ENCODE results near the gene GGT6.
A peak's percentile ranks its signal among the peaks of the same experiment; 100 is the strongest.

GGT6 gene

GRCh38 chr17:4576161-4576558 is 15.8 kb upstream of the GGT6 start:
- DNase-seq (ENCODE audit: low read depth in 2 of 2), result no peak

DNA sequence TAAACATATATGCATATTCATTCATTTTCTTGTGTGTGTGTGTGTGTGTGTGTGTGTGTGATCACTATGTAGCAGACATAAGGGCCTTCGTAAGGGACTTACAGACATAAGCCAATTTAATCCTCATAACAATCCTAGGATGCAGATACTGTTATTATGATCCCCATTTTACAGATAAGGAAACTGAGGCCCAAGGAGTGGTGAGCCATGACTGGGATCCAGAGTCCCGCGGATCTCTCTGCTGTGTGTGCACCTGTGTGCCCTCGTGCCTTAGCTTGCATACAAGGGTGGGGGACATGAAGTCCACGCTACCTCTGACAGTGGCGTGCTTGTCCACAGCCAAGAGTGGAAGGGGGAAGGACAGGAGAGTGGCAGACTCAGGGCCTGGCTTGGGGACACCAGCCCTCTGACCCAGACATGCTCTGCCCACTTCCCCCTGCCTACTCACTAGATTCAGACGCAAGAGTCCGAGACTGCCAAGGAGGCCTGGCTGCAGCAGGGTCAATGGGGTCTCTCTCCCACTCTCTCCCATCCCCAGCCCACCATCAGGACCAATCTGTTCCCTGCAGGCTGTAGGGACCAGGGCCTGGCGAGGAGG is 14.2 kb upstream of the GGT6 start:
- no peak for DNase-seq (ENCODE audit: low read depth in 2 of 2)

GRCh38 chr17:4573669-4574068 is 13.3 kb upstream of the GGT6 start:
- no peak for DNase-seq (ENCODE audit: low read depth in 2 of 2)

- no peak for DNase-seq (ENCODE audit: low read depth in 2 of 2)
Observed at GRCh38 chr17:4573115-4573514, 12.7 kb upstream of the GGT6 start.

GRCh38 chr17:4572131-4572530 is 11.8 kb upstream of the GGT6 start:
- no peak for DNase-seq (ENCODE audit: low read depth in 2 of 2)

DNA sequence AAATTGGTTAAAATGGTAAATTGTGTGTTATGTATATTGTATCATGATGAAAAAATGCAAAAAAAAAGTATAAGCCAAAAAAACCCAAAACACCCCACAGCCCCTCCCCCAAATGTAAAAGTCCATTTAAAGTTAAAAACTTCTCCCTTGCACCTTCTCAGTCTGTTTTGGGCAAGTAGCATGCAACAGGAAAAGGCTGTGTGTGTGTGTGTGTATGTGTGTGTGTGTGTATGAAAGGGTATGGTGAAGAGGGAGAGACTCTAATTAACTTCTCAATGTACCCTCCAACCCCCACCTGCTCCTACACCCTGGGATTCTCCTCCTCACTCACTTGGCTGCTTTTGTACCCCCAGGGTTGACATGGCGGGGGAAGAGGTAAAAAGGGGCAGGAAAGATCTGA is 9.2 kb upstream of the GGT6 start:
- no peak for DNase-seq (ENCODE audit: low read depth in 2 of 2)

GRCh38 chr17:4566785-4567184 is 6.4 kb upstream of the GGT6 start:
- peak in 1 of 2 experiments; percentile 22 for DNase-seq (ENCODE audit: low read depth in 2 of 2)

GRCh38 chr17:4565209-4566141 is 5.1 kb upstream of the GGT6 start:
- DNase-seq (ENCODE audit: low read depth in 2 of 2), result peak; percentile 36 to 40

- DNase-seq (ENCODE audit: low read depth in 2 of 2), result no peak
Observed at GRCh38 chr17:4562015-4562969, 1.9 kb upstream of the GGT6 start.

DNA sequence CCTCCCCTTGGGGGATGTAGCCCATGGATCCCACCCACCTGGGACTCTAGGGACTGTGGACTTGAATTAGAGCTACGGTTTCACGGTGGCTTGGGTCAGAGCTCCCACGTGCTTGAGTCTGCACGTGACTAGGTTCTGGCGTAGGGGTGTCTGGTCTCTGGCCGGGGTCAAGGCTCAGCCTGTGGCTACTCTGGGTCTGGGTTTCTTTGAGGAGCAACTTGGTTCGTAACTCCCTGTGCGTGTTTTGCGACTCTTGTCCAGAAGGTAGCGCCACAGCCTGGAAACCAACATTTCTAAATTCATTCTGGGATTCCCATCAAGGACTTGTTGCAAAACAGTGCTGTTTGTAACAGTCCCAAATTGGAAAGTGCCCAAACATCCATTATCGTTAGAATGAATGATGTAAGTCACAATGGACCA is 470 bp upstream of the GGT6 start:
- DNase-seq (ENCODE audit: low read depth in 2 of 2), result no peak

DNA sequence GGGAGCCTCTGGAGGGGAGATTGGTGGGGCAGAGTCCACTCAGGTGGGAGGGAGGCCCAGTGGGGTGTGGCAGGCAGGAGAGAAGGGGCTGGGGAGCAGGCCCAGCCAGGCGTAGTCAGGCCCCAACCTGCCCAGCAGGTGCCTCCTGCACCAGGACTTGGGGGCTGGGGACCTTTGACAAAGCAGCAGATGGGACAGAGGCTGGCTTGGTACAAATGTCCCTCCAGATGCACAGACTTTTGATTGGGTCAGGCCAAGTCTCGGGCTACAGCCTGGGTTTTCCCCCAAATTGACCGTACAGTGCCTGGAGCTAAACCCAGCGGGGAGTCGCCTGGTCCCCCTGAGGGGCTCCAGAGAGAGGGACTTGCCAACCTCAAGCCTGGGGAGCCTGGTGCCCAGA is 411 bp downstream of the GGT6 start:
- no peak for DNase-seq (ENCODE audit: low read depth in 2 of 2)

DNA sequence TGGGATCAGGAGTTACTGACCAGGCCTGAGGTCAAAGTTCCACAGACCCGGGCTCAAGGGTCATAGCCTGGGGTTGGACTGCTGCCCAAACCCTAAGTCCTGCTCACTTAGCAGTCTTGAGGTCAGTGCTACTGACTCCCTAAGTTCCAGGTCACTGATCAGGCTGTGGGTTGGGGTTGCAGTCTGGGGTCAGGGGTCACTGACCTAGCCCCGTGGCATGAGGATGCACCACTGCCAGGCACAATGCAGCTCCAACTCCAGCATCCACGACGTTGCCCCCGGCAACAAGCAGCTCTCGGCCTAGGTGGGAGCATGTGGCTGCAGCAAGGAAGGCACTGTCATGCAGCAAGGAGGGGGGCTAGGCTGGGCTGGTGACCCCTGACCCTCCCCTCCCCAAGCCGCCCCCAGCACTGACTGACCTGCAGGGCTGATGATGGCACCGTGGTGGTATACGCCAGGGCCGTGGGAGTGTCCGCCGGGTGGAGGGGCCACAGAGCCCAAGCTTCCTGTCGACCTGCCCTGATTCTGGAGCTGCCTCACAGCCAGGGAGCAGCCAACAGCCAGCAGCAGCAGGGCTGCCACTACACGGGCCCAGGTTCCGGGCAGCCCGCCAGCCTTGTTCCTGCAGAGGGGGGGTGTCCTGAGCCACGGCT is 1.1 kb downstream of the GGT6 start:
- no peak for DNase-seq (ENCODE audit: low read depth in 2 of 2)

DNA sequence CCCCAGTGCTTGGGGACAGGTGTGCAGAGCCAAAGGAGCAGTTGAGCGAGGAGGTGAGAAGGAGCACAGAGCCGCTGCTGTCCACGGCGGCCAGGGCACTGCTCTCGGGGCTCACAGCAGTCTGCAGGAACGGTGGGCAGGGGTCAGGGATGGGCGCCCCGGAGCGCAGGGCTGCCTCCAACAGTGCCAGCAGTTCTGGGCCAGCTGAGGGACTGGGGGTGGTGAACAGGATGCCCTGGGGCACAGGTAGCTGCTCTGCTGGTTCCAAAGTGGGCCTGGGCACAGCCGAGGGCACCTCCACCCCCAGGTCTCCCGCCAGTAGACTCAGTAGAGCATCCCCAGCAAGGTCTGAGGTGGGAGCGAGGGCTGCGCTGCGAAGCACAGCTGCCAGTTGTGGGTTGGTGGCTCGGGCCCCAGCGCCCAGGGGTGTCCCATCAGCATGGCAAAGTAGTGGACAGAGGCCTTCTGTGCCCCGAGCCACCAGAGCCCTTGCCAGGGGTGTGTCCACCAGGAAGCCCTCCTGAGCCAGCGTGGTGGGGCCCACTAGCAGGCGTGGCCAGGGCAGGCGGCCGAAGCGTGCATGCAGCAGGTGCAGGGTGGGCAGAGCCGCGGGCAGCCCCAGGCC is 1.9 kb downstream of the GGT6 start:
- DNase-seq (ENCODE audit: low read depth in 2 of 2), result no peak

- no peak for DNase-seq (ENCODE audit: low read depth in 2 of 2)
Observed at GRCh38 chr17:4557626-4558346, 2.6 kb downstream of the GGT6 start.

DNA sequence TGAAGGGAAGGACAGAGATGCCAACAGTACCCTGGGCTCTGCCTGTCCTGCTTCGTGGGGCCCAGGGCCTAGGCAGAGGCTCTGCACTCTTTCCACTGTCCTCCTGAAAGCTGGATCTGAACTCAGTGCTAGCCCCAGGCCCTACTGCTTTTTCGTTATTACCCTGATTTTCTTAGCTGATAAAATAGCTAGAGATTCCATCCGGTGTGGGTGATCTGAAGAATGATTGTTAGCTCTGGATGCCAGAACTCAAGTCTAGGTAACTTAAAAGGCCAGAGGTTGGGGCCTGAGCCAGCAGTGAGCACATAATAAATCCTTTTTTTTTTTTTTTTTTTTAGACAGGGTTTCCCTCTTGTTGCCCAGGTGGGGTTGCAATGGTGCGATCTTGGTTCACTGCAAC is 3.4 kb downstream of the GGT6 start:
- DNase-seq (ENCODE audit: low read depth in 2 of 2), result no peak

- DNase-seq (ENCODE audit: low read depth in 2 of 2), result no peak
Observed at GRCh38 chr17:4555873-4556759, 4.3 kb downstream of the GGT6 start.

DNA sequence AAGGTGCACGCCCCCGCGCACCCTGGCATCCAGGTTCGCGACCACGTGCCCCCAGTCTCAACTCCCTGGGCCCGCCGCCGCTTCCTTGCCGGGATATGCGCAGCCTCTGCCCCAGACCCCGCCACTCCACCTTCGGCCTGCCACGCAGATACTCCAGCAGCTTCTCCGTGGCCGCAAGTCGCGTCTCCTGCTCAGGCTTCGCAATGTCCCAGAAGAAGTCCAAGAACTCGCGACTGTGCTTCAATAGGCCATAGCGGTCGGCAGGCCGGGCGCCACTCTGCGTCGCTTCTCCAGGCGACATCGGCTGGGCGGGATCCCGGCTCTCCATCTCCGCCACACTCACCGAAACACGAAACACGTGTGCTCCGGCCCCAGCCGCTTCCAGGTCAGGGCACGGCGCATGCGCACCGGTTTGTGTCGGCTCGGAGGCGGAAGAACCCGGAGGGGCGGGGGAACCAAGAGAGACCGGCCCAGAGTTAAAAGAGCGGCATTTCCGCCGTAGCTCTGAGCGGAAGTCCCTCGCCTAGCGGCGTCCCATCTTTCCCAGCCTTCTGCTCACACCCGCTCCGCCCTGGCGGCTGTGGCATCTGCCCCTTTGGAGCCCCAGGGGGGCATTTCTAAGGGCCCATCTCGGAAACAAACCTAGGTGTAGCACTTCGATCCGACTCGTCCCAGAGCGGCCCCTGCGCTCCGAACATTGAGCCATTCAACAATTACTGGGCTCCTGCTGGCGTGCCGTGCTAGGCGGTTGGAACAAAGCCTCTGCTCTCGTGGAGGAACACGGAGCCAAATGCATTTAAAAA is 5.2 kb downstream of the GGT6 start, which contains the start of gene MYBBP1A:
Gene MYBBP1A (minus strand): TSS at position 388 of the 803 bp plus-strand sequence. CDS start 60 bp downstream, at position 328.
- peak; percentile 87 to 88 for DNase-seq (ENCODE audit: low read depth in 2 of 2)

DNA sequence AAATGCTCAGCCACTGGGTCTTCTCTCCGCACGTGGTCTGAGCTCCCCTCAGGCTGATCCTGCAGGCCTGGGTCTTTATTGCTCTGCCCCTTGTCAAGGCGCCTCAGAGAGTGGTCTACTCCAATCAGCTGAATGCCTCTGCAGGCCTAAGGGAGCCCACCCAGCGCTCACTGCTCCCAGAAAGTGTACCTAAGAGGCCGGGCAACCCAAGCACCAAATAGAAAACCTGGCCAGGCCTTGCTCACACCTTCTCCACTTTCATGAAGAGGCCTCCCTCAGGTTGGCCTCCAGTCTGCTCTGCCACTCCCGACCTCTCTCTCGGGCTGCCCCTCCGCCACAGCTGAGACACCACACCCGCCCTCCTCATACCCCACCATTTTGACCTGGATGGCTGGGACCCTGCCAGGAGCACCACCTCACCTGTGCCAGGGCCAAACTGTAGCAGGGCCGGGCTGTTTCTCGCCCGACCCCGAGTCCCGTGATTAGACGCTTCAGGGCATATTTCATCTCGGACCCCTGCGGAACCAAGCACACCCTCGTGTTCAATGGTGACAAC is 5.9 kb downstream of the GGT6 start:
- DNase-seq (ENCODE audit: low read depth in 2 of 2), result no peak

Measured in fibroblast of skin of left quadriceps (primary cell).